Activated T-cell treated with anti-CD3 and anti-CD28 coated beads, Interleukin-2, amount 50 U/mL, for 24 hours (primary cell): ENCODE results near the gene KIF4B.
"Not testable (repeated sequence)": the region's sequence is repeated elsewhere in the genome, so short reads cannot be mapped to it uniquely, and the experiment has no call there.

ENCODE experiments used
- DNase-seq: peaks from one replicate; pipeline ENCODE4 v3.0.0-alpha.2; 2020
- H3K27ac Mint-ChIP-seq: 2 replicates; pipeline ENCODE4 v1.8.0; 2020; ENCODE audit warnings: mild to moderate bottlenecking, mixed read lengths
- H3K27me3 Mint-ChIP-seq: 2 replicates; pipeline ENCODE4 v1.8.0; 2020; ENCODE audit warnings: mixed read lengths
- H3K36me3 Mint-ChIP-seq: 2 replicates; pipeline ENCODE4 v1.8.0; 2020; ENCODE audit warnings: low read depth, mixed read lengths
- H3K4me1 Mint-ChIP-seq: 2 replicates; pipeline ENCODE4 v1.8.0; 2020; ENCODE audit warnings: low read depth, mixed read lengths
- H3K4me3 Mint-ChIP-seq: 2 replicates; pipeline ENCODE4 v1.8.0; 2020; ENCODE audit warnings: mild to moderate bottlenecking, moderate library complexity, mixed read lengths
- H3K9me3 Mint-ChIP-seq: 2 replicates; pipeline ENCODE4 v1.8.0; 2020; ENCODE audit warnings: mixed read lengths

KIF4B gene

GRCh38 chr5:155024015-155024414, 10.5 kb downstream of the KIF4B start:
- H3K36me3 Mint-ChIP-seq: no peaks in the 10 kb centered on the region
- no peak overlapping the region for H3K4me3 Mint-ChIP-seq
- H3K9me3 Mint-ChIP-seq: peaks cover 10% of the 10 kb centered on the region
- no peak overlapping the region for H3K27ac Mint-ChIP-seq
- H3K4me1 Mint-ChIP-seq: peaks cover 5% of the 10 kb centered on the region
- DNase-seq: no peak
- H3K27me3 Mint-ChIP-seq: peaks cover 16% of the 10 kb centered on the region

- Mint-ChIP-seq H3K9me3 (peaks cover 13% of the 10 kb centered on the region), H3K4me1 (peaks cover 5% of the 10 kb centered on the region), H3K4me3 (no peak overlapping the region), H3K27ac (no peak overlapping the region), H3K36me3 (no peaks in the 10 kb centered on the region), H3K27me3 (peaks cover 16% of the 10 kb centered on the region)
- no peak for DNase-seq
Measured at GRCh38 chr5:155025895-155026294, 12.3 kb downstream of the KIF4B start.

GRCh38 chr5:155027993-155028629, 14.6 kb downstream of the KIF4B start:
- no peak overlapping the region for H3K4me3 Mint-ChIP-seq
- H3K9me3 Mint-ChIP-seq: peaks cover 13% of the 10 kb centered on the region
- H3K27ac Mint-ChIP-seq: no peak overlapping the region
- peaks cover 5% of the 10 kb centered on the region for H3K4me1 Mint-ChIP-seq
- DNase-seq: no peak
- peaks cover 16% of the 10 kb centered on the region for H3K27me3 Mint-ChIP-seq
- H3K36me3 Mint-ChIP-seq: no peaks in the 10 kb centered on the region

DNA sequence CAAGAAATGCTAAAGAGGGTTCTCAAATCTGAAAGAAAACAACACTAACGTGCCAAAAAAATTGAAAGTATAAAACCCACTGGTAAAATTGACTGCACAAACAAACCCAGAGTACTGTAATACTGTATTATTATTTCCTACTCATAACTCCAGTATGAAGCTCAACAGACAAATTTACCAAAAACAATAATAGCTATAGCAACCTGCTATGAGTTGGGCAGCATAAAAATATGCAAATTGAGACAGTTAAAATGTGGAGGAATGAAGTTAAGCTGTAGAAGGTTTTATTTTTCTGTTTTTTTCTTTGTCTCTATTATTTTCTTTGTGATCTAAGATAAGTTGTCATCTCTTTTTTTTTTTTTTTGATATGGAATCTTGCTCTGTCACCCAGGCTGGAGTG, 15.7 kb downstream of the KIF4B start:
- no peak for DNase-seq
- H3K36me3 Mint-ChIP-seq: no peaks in the 10 kb centered on the region
- H3K4me1 Mint-ChIP-seq: peaks cover 5% of the 10 kb centered on the region
- H3K9me3 Mint-ChIP-seq: peaks cover 13% of the 10 kb centered on the region
- peaks cover 11% of the 10 kb centered on the region for H3K27me3 Mint-ChIP-seq
- no peak overlapping the region for H3K4me3 Mint-ChIP-seq
- H3K27ac Mint-ChIP-seq: no peak overlapping the region

- H3K4me1 Mint-ChIP-seq, DNase-seq, H3K9me3 Mint-ChIP-seq, H3K4me3 Mint-ChIP-seq, H3K36me3 Mint-ChIP-seq, H3K27me3 Mint-ChIP-seq, H3K27ac Mint-ChIP-seq: not testable (repeated sequence)
Measured at GRCh38 chr5:155034145-155034744, 20.7 kb downstream of the KIF4B start.

GRCh38 chr5:155035087-155035486, 21.5 kb downstream of the KIF4B start:
- not testable (repeated sequence) for DNase-seq, H3K27ac Mint-ChIP-seq, H3K4me3 Mint-ChIP-seq, H3K4me1 Mint-ChIP-seq, H3K27me3 Mint-ChIP-seq, H3K9me3 Mint-ChIP-seq, H3K36me3 Mint-ChIP-seq

- no peak overlapping the region for H3K4me3 Mint-ChIP-seq
- no peaks in the 10 kb centered on the region for H3K4me1 Mint-ChIP-seq
- H3K27me3 Mint-ChIP-seq: peaks cover 26% of the 10 kb centered on the region
- no peak for DNase-seq
- H3K27ac Mint-ChIP-seq: no peak overlapping the region
- H3K9me3 Mint-ChIP-seq: no peaks in the 10 kb centered on the region
- H3K36me3 Mint-ChIP-seq: no peaks in the 10 kb centered on the region
Measured at GRCh38 chr5:155040984-155041653, 27.6 kb downstream of the KIF4B start.

GRCh38 chr5:155044591-155044990, 31.0 kb downstream of the KIF4B start:
- no peaks in the 10 kb centered on the region for H3K4me1 Mint-ChIP-seq

GRCh38 chr5:155046591-155046990, 33.0 kb downstream of the KIF4B start:
- no peak for DNase-seq
- Mint-ChIP-seq H3K4me3 (no peak overlapping the region), H3K9me3 (no peaks in the 10 kb centered on the region), H3K27ac (no peak overlapping the region), H3K36me3 (no peaks in the 10 kb centered on the region), H3K27me3 (peaks cover 39% of the 10 kb centered on the region), H3K4me1 (no peaks in the 10 kb centered on the region)

More at GRCh38 chr5:155044591-155044990, 31.0 kb downstream of the KIF4B start:
- H3K9me3 Mint-ChIP-seq: no peaks in the 10 kb centered on the region
- no peak overlapping the region for H3K4me3 Mint-ChIP-seq
- no peak for DNase-seq
- H3K36me3 Mint-ChIP-seq: no peaks in the 10 kb centered on the region
- H3K27ac Mint-ChIP-seq: no peak overlapping the region
- peaks cover 41% of the 10 kb centered on the region for H3K27me3 Mint-ChIP-seq

- Mint-ChIP-seq H3K27me3 (peaks cover 39% of the 10 kb centered on the region), H3K36me3 (no peaks in the 10 kb centered on the region), H3K9me3 (no peaks in the 10 kb centered on the region), H3K4me1 (no peaks in the 10 kb centered on the region), H3K4me3 (no peak overlapping the region), H3K27ac (no peak overlapping the region)
- DNase-seq: no peak
Measured at GRCh38 chr5:155047818-155048217, 34.3 kb downstream of the KIF4B start.

GRCh38 chr5:155049569-155050383, 36.2 kb downstream of the KIF4B start:
- Mint-ChIP-seq H3K4me1 (no peaks in the 10 kb centered on the region), H3K36me3 (no peaks in the 10 kb centered on the region), H3K4me3 (no peak overlapping the region), H3K27me3 (peaks cover 31% of the 10 kb centered on the region), H3K9me3 (no peaks in the 10 kb centered on the region), H3K27ac (no peak overlapping the region)
- DNase-seq: no peak

DNA sequence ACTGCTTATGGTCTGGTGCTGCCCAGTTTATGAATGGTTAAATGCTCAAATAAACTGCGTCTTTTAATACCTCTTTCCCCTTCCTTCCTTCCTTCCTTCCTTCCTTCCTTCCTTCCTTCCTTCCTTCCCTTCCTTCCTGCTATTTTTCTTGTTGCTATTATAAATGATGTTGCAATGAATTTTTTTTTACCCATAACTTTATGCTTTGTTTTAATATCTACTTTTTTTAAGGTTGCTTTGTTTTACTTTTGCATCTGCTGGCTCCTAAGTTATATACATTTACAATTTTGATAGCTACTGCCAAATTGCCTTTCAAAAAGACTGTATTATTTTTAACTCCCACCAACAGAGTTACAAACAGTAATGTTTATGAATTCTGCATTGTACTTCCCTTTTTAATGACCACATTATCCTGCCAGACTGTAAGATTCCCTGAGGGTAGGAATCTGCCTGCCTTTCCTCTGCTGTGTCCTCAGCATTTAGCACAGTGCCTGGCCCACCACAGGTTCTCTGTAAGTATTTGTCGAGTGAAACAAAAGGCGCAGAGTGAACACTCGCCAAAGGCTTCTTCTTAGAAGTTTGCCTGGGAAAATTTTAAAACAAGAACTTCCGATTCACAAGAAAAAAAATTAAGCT, 36.9 kb downstream of the KIF4B start:
- Mint-ChIP-seq H3K27ac (no peak overlapping the region), H3K4me1 (no peaks in the 10 kb centered on the region), H3K4me3 (no peak overlapping the region), H3K9me3 (no peaks in the 10 kb centered on the region), H3K36me3 (no peaks in the 10 kb centered on the region), H3K27me3 (peaks cover 24% of the 10 kb centered on the region)
- no peak for DNase-seq

DNA sequence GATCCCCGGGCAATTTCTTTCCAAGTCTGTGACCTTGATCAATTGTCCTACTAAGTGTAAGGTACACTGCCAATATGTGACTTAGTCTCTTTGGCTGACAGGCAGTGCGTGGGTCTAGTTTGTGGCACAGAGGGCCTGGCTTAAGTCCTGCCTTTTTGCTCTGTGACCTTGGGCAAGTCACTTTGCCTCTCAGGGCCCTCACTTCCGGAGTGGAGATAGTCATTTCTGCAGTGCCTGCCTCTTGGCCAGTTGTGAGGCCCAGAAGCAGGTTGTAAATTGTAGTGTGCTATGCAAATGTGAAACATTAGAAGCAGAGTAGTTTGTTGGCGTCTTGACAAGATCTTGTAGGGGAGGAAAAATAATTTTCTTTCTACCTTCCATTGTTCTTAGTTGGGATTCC, 39.0 kb downstream of the KIF4B start:
- DNase-seq: no peak
- H3K4me3 Mint-ChIP-seq: no peak overlapping the region
- peaks cover 5% of the 10 kb centered on the region for H3K27me3 Mint-ChIP-seq
- no peak overlapping the region for H3K27ac Mint-ChIP-seq
- H3K4me1 Mint-ChIP-seq: no peaks in the 10 kb centered on the region
- no peaks in the 10 kb centered on the region for H3K36me3 Mint-ChIP-seq
- no peaks in the 10 kb centered on the region for H3K9me3 Mint-ChIP-seq

GRCh38 chr5:155053501-155053900, 39.9 kb downstream of the KIF4B start:
- H3K9me3 Mint-ChIP-seq: no peaks in the 10 kb centered on the region
- H3K4me1 Mint-ChIP-seq: no peaks in the 10 kb centered on the region
- DNase-seq: no peak

More at GRCh38 chr5:155053501-155053900, 39.9 kb downstream of the KIF4B start:
- H3K27me3 Mint-ChIP-seq: peaks cover 2% of the 10 kb centered on the region
- no peaks in the 10 kb centered on the region for H3K36me3 Mint-ChIP-seq
- H3K4me3 Mint-ChIP-seq: no peak overlapping the region
- H3K27ac Mint-ChIP-seq: no peak overlapping the region
